ENCODE data around the gene RNF6.

DNA sequence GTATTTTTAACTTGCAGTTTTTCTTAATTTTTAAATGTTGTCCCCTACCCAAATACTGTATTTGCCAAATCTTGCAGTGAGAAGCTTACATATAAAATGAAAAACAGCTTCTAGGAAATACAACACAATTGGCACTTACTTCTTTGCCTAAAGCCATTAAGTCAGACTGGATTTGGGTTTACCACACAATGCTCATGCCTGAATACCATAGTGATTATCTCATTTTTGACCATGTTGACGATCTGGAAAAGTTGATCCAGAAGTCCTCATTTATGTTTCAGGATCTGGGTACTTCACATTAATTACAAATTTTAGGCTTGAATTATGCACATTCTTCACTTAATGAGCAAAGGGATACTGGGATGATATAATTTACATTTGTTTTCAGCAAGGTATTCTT lies 2.4 kb downstream of the RNF6 start:
- TF ChIP-seq JUND (IDR thresholded peaks at IDR 0.05), result no peak
- no peak for TF ChIP-seq POLR2AphosphoS5 (IDR thresholded peaks at IDR 0.05; ENCODE audit: low read depth, low read length)
- TF ChIP-seq EZH2 (IDR thresholded peaks at IDR 0.05), result no peak
- TF ChIP-seq SIN3A (IDR thresholded peaks at IDR 0.05; ENCODE audit: low read depth), result no peak
- TF ChIP-seq YY1 (IDR thresholded peaks at IDR 0.05; ENCODE audit: extremely low read depth, insufficient replicate concordance, low read depth, low read length), result no peak
- TF ChIP-seq CEBPB (IDR thresholded peaks at IDR 0.05; ENCODE audit: low read depth), result no peak
- TF ChIP-seq, protein P1, sequence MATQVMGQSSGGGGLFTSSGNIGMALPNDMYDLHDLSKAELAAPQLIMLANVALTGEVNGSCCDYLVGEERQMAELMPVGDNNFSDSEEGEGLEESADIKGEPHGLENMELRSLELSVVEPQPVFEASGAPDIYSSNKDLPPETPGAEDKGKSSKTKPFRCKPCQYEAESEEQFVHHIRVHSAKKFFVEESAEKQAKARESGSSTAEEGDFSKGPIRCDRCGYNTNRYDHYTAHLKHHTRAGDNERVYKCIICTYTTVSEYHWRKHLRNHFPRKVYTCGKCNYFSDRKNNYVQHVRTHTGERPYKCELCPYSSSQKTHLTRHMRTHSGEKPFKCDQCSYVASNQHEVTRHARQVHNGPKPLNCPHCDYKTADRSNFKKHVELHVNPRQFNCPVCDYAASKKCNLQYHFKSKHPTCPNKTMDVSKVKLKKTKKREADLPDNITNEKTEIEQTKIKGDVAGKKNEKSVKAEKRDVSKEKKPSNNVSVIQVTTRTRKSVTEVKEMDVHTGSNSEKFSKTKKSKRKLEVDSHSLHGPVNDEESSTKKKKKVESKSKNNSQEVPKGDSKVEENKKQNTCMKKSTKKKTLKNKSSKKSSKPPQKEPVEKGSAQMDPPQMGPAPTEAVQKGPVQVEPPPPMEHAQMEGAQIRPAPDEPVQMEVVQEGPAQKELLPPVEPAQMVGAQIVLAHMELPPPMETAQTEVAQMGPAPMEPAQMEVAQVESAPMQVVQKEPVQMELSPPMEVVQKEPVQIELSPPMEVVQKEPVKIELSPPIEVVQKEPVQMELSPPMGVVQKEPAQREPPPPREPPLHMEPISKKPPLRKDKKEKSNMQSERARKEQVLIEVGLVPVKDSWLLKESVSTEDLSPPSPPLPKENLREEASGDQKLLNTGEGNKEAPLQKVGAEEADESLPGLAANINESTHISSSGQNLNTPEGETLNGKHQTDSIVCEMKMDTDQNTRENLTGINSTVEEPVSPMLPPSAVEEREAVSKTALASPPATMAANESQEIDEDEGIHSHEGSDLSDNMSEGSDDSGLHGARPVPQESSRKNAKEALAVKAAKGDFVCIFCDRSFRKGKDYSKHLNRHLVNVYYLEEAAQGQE (IDR thresholded peaks at IDR 0.05; ENCODE audit: low read depth), result no peak
- TF ChIP-seq, protein P2, sequence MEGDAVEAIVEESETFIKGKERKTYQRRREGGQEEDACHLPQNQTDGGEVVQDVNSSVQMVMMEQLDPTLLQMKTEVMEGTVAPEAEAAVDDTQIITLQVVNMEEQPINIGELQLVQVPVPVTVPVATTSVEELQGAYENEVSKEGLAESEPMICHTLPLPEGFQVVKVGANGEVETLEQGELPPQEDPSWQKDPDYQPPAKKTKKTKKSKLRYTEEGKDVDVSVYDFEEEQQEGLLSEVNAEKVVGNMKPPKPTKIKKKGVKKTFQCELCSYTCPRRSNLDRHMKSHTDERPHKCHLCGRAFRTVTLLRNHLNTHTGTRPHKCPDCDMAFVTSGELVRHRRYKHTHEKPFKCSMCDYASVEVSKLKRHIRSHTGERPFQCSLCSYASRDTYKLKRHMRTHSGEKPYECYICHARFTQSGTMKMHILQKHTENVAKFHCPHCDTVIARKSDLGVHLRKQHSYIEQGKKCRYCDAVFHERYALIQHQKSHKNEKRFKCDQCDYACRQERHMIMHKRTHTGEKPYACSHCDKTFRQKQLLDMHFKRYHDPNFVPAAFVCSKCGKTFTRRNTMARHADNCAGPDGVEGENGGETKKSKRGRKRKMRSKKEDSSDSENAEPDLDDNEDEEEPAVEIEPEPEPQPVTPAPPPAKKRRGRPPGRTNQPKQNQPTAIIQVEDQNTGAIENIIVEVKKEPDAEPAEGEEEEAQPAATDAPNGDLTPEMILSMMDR (IDR thresholded peaks at IDR 0.05 in 2 of 3, conservative IDR thresholded peaks at IDR 0.05 in 1 of 3; ENCODE audit: borderline replicate concordance in 1 of 3, insufficient read depth in 1 of 3, low read depth in 2 of 3, low read length in 2 of 3), result no peak
- TF ChIP-seq ZNF274 (IDR thresholded peaks at IDR 0.05; ENCODE audit: low read depth, low read length), result no peak
- no peak for TF ChIP-seq ZFX (IDR thresholded peaks at IDR 0.05)
- TF ChIP-seq POLR2A (IDR thresholded peaks at IDR 0.05; ENCODE audit: borderline replicate concordance, extremely low read depth, insufficient read depth, insufficient read length), result no peak
- TF ChIP-seq EGR1 (IDR thresholded peaks at IDR 0.05; ENCODE audit: low read depth), result no peak
